ENCODE measurements around the gene RUNDC3A.

DNA sequence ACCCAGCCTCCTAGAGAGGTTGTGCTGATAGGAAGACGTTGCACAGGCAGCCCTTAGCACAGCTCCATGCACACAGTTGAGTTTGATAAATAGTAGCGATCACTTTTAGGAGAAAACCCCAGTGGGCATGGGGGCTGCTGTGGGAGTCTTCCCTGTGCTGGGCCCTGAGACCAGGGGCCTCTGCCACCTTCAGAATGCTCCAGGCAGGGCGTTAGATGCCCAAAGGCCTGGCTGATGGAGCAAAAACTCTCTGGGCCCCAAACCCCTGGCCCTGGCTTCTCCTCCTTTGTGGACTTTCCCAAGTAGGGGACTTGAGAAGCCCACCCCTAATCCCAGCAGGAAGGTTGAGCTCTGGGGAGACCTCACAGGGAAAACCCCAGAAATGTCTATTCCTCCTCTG is 26.1 kb upstream of the RUNDC3A start:
- TF ChIP-seq, protein P1, sequence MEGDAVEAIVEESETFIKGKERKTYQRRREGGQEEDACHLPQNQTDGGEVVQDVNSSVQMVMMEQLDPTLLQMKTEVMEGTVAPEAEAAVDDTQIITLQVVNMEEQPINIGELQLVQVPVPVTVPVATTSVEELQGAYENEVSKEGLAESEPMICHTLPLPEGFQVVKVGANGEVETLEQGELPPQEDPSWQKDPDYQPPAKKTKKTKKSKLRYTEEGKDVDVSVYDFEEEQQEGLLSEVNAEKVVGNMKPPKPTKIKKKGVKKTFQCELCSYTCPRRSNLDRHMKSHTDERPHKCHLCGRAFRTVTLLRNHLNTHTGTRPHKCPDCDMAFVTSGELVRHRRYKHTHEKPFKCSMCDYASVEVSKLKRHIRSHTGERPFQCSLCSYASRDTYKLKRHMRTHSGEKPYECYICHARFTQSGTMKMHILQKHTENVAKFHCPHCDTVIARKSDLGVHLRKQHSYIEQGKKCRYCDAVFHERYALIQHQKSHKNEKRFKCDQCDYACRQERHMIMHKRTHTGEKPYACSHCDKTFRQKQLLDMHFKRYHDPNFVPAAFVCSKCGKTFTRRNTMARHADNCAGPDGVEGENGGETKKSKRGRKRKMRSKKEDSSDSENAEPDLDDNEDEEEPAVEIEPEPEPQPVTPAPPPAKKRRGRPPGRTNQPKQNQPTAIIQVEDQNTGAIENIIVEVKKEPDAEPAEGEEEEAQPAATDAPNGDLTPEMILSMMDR (IDR thresholded peaks at IDR 0.05), result no peak
- TF ChIP-seq EP300 (IDR thresholded peaks at IDR 0.05) (no peak), POLR2A (IDR thresholded peaks at IDR 0.05) (no peak)
